Right lobe of liver (tissue), 4 donors: ENCODE measurements around the gene CDH6.

Experiments
- POLR2A ChIP-seq: fragments of 450-650 bp; IDR thresholded peaks from one replicate; pipeline ENCODE4 v1.6.1; 2017; ENCODE audit warnings: antibody characterized with exemption, mild to moderate bottlenecking
- TF ChIP-seq, protein P1 (sequence below), 4 donors: fragments of 200-600 bp in 3 of 4; fragments of 450-650 bp in 1 of 4; IDR thresholded peaks; one replicate each; pipeline versions ENCODE4 v1.5.1 to v1.8.0; 2016 to 2022; ENCODE audit warnings: antibody characterized with exemption in 4 of 4, mild to moderate bottlenecking in 2 of 4
- donor health status: DM: no; HTN: no; CAD: no.
- donor health status: DM: no; HTN: no; CAD: no.
- donor health status: DM: no; HTN: yes; CAD: no.

DNA sequence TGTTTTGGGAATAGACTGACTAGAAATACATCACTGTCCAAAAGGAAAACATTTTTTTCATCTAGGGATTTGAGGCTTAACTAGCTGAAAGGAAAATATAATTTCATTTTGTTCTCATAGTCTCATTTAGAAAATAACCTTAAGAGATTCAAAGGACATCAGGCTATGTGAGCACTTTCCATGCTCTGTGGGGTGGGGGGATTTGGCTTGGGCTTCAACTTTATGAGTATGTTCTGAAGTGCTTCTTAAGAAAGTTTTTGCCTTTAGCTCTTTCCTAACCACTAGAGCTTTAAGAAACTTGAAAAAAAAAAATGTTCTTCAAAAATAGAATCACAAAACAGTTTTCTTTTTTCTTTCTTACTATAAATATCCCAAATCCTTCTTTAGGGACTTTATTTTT is 17.6 kb downstream of the CDH6 start:
- TF ChIP-seq, protein P1, sequence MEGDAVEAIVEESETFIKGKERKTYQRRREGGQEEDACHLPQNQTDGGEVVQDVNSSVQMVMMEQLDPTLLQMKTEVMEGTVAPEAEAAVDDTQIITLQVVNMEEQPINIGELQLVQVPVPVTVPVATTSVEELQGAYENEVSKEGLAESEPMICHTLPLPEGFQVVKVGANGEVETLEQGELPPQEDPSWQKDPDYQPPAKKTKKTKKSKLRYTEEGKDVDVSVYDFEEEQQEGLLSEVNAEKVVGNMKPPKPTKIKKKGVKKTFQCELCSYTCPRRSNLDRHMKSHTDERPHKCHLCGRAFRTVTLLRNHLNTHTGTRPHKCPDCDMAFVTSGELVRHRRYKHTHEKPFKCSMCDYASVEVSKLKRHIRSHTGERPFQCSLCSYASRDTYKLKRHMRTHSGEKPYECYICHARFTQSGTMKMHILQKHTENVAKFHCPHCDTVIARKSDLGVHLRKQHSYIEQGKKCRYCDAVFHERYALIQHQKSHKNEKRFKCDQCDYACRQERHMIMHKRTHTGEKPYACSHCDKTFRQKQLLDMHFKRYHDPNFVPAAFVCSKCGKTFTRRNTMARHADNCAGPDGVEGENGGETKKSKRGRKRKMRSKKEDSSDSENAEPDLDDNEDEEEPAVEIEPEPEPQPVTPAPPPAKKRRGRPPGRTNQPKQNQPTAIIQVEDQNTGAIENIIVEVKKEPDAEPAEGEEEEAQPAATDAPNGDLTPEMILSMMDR (IDR thresholded peaks at IDR 0.05) = no peak
- no peak for TF ChIP-seq POLR2A
